Activated T-helper 1 cell treated with anti-CD3 and anti-CD28 coated beads, Interleukin-12 subunit alpha, Interleukin-12 subunit beta, Interleukin-2, Interleukin-4 antibody, amounts not matched to agents 30 ng/mL and 10 ng/mL and 1 ng/mL, durations not matched to agents 14 hours and 24 hours and 36 hours (primary cell): Measurements from ENCODE around the gene CRY2. TPM values are rescaled to one million over a fixed set of nuclear protein-coding genes. Genes with fewer than 3 reads are reported as not detected.

ENCODE experiments used
- DNase-seq: peaks from one replicate; pipeline ENCODE4 v3.0.0; 2021; ENCODE audit warnings: low spot score
- H3K27ac Mint-ChIP-seq: one replicate; pipeline ENCODE4 v1.8.0; 2021; ENCODE audit warnings: mild to moderate bottlenecking, mixed read lengths
- H3K27me3 Mint-ChIP-seq: one replicate; pipeline ENCODE4 v1.8.0; 2022; ENCODE audit warnings: mild to moderate bottlenecking, moderate library complexity, mixed read lengths; ENCODE audit not compliant: insufficient read depth
- H3K36me3 Mint-ChIP-seq: one replicate; pipeline ENCODE4 v1.8.0; 2021; ENCODE audit warnings: low read depth, mixed read lengths
- H3K4me1 Mint-ChIP-seq: one replicate; pipeline ENCODE4 v1.8.0; 2021; ENCODE audit warnings: low read depth, mixed read lengths
- H3K4me3 Mint-ChIP-seq: one replicate; pipeline ENCODE4 v1.8.0; 2021; ENCODE audit warnings: mild to moderate bottlenecking, moderate library complexity, mixed read lengths
- H3K9me3 Mint-ChIP-seq: one replicate; pipeline ENCODE4 v1.8.0; 2021; ENCODE audit warnings: mixed read lengths
- intact Hi-C: fragments of 100-400 bp; cut with micrococcal nuclease; formaldehyde crosslinking; loops from one replicate; pipeline ENCODE4 v1.15.1; 2024
- total RNA-seq: library from RNA; stranded (reverse); gene quantifications from 2 replicates; pipeline ENCODE4 v1.2.3, GENCODE V29; 2022

The CRY2 gene
- 19.4 and 23.7 TPM in 2 replicates for total RNA-seq

DNA sequence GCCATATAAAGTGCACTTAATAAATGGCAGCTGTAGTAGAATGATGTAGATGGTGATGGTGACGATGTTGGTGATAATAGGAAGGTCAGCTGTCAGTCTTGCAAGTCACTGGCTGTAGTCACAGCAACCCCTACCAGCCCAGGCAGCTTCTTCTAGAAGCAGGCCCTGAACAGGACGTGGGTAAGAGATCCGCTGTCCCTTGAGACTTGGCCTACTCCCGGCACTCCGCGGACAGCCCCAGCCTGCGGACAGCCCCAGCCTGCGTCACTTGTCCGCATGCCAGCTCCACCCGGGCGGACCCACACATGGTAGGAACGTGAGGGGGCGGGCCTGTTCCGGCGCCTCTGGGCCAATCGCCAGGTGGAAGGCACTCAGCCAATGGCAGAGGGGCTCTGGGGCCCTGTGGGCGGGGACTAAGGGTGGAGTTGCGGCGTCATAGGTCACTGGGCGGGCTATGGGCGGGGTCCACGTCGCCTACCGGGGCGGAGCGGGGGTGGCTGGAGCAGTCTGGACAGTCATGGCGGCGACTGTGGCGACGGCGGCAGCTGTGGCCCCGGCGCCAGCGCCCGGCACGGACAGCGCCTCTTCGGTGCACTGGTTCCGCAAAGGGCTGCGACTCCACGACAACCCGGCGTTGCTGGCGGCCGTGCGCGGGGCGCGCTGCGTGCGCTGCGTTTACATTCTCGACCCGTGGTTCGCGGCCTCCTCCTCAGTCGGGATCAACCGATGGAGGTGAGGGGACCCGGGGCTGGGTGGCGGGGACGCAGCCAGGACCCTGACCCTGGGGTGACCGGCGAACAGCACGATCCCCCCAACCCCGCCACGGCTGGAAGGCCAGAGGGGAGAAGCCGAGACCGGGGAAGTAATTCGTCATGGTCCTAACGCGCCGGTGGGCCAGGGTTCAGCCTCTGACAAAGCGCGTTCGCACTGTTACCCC is at the start of gene CRY2:
Gene CRY2, plus strand, starts transcription at position 502 of the 937 bp plus-strand sequence. Its CDS starts 16 bp downstream, at position 518.
- peak within 1 kb of the TSS; percentile 86 for H3K4me3 Mint-ChIP-seq
- DNase-seq = peak; percentile 97
- no peaks in the 10 kb centered on the region for H3K9me3 Mint-ChIP-seq
- intact Hi-C loops = loop anchor here (1.0 to 5.0 kb wide), 10 partner anchors 13 to 1420 kb away; partner anchors contain the start of genes ATG13, CD82, DGKZ and HARBI1
- peaks cover 2% of the 10 kb centered on the region for H3K36me3 Mint-ChIP-seq
- peak within 1 kb of the TSS; percentile 94 for H3K27ac Mint-ChIP-seq
- H3K4me1 Mint-ChIP-seq = peaks cover 44% of the 10 kb centered on the region
- peaks cover 9% of the 10 kb centered on the region for H3K27me3 Mint-ChIP-seq

DNA sequence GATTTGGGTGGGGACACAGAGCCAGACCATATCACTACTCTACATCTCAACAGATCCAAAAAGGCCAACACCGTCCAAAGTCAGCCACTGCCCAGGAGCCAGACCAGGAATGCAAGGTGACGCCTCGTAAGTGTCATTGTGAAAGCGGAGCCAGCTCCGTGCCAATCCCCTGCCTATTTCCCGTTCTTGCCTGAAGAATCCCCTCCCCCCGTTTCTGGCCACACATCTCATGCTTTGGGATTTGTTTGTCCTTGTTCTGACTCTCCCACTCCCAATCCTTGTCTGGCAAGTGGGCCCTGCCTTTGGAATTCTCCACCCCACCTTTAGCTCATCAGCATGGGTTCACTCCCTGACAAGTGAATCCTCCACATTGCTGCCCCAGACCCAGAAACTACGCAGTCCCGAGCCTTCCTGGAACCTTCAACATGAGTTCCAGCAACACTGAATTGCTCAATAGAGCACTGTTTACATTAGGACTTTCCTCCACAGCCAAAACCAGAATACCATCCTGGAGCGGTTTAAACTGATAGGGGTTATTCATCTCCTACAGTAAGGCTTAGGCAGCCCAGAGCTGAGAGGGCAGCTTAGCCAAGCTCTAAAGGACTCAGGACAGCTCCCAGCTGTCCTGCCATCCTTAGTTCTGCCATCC is 48.4 kb upstream of the CRY2 start:
- Mint-ChIP-seq H3K27me3 (peaks cover 2% of the 10 kb centered on the region), H3K4me1 (no peaks in the 10 kb centered on the region), H3K9me3 (no peaks in the 10 kb centered on the region), H3K36me3 (no peaks in the 10 kb centered on the region), H3K27ac (no peak overlapping the region), H3K4me3 (no peak overlapping the region)
- DNase-seq = no peak
- intact Hi-C loops = no loop called here

GRCh38 chr11:45799562-45799961 is 47.7 kb upstream of the CRY2 start:
- Mint-ChIP-seq H3K9me3 (no peaks in the 10 kb centered on the region), H3K4me3 (no peak overlapping the region), H3K27me3 (peaks cover 1% of the 10 kb centered on the region), H3K4me1 (no peaks in the 10 kb centered on the region), H3K27ac (no peak overlapping the region), H3K36me3 (no peaks in the 10 kb centered on the region)
- no peak for DNase-seq
- intact Hi-C loops = no loop called here

DNA sequence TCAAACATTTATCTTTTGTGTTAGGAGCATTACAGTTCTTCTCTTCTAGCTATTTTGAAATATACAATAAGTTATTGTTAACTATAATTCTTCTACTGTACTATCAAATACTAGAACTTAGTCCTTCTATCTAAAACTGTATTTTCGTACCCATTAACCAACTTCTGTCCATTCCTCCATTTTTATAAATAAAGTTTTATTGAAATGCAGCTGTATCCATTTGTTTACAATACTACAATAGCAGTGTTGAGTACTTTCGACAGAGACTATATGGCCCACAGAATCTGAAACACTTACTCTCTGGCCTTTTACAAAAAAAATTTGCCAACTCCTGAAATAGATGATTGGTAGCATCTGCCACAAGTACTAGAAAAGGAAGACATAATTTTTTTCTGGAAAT is 47.0 kb upstream of the CRY2 start:
- no peak for DNase-seq
- no peaks in the 10 kb centered on the region for H3K4me1 Mint-ChIP-seq
- no peaks in the 10 kb centered on the region for H3K9me3 Mint-ChIP-seq
- peaks cover 1% of the 10 kb centered on the region for H3K27me3 Mint-ChIP-seq
- H3K36me3 Mint-ChIP-seq = no peaks in the 10 kb centered on the region
- intact Hi-C loops = loop anchor here (10.0 kb wide), 1 partner anchor 325 kb away; the partner anchor contains the start of gene PHF21A
- H3K27ac Mint-ChIP-seq = no peak overlapping the region
- no peak overlapping the region for H3K4me3 Mint-ChIP-seq

DNA sequence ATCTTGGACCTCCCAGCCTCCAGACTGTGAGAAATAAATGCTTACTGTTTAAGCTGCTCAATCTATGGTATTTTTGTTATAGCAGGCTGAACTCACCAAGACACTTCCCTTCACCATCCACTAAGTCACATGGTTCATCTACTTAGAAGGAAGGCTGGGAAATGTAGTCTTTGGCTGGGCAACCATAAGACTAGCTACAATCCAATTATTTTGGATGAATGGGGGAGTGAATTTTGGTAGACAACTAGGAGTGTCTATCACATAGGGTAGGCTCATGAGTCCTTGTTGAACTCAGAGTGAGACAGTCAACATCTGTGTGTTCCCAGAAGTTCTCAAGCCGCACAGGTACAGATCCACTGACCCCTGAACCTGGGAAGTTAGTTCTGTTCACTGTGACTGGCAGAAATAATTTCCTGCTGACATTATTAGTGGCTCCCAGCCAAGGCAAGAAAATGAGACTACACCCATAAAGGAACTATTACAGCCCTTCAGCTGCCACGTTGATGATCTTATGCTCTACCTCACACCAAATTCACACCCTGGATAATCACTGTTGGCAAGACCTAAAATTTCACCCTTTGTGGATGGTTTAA is 45.5 kb upstream of the CRY2 start:
- DNase-seq = no peak
- peaks cover 3% of the 10 kb centered on the region for H3K36me3 Mint-ChIP-seq
- no peak overlapping the region for H3K4me3 Mint-ChIP-seq
- intact Hi-C loops = loop anchor here (10.0 kb wide), 1 partner anchor 323 kb away; the partner anchor contains the start of gene PHF21A
- H3K27ac Mint-ChIP-seq = no peak overlapping the region
- H3K27me3 Mint-ChIP-seq = no peaks in the 10 kb centered on the region
- H3K4me1 Mint-ChIP-seq = peaks cover 10% of the 10 kb centered on the region
- H3K9me3 Mint-ChIP-seq = no peaks in the 10 kb centered on the region

DNA sequence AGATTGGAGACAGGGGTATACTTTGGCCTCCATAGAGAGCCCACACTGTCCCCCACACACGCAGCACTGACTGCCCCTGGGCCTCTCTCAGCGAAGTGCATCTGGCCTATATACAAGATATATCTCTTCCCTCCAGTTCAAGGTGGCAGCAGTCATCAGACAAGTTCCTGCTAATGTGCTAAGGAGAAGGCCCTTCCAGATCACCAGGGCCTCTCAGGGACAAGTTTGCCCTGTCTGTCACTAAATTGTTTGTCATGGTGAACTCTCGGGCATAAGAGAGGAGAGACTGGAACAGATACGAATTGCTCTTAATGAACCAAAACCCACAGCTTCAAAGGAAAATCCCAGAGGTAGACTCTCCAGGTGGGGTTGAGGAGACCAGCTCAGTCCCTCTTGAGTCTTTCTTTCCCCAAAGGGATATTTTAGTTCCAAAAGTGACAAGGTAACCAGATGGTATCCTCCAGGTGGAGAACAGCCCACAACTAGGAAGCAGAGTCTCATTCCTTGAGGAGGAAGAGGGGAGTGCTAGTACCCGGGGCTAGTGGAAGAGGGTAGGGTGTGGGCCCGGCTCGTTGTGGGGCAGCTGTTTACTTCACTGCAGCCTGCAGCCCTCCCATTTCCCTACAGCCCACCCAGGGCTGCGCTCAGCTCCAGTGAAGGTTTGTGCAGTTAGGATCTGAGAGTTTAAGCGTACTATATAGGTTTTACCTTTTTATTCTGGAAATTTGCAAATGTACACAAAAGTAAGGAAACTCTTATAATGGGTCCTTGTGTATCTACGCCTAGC is 44.6 kb upstream of the CRY2 start:
- peaks cover 19% of the 10 kb centered on the region for H3K4me1 Mint-ChIP-seq
- intact Hi-C loops = loop anchor here (10.0 kb wide), 1 partner anchor 322 kb away; the partner anchor contains the start of gene PHF21A
- no peak overlapping the region for H3K27ac Mint-ChIP-seq

GRCh38 chr11:45803971-45804760 is 43.1 kb upstream of the CRY2 start:
- intact Hi-C loops = loop anchor here (10.0 kb wide), 1 partner anchor 321 kb away; the partner anchor contains the start of gene PHF21A
- H3K4me1 Mint-ChIP-seq = peaks cover 32% of the 10 kb centered on the region
- peak; percentile 54 for DNase-seq
- H3K27ac Mint-ChIP-seq = peak overlapping the region; percentile 84
- peaks cover 9% of the 10 kb centered on the region for H3K36me3 Mint-ChIP-seq
- H3K9me3 Mint-ChIP-seq = no peaks in the 10 kb centered on the region
- H3K4me3 Mint-ChIP-seq = peak overlapping the region; percentile 97
- H3K27me3 Mint-ChIP-seq = no peaks in the 10 kb centered on the region

More for the DNA sequence above, 44.6 kb upstream of the CRY2 start:
- H3K36me3 Mint-ChIP-seq = peaks cover 3% of the 10 kb centered on the region
- H3K9me3 Mint-ChIP-seq = no peaks in the 10 kb centered on the region
- H3K4me3 Mint-ChIP-seq = peak overlapping the region; percentile 46
- DNase-seq = no peak
- H3K27me3 Mint-ChIP-seq = no peaks in the 10 kb centered on the region

GRCh38 chr11:45804761-45805304 is 42.4 kb upstream of the CRY2 start, which contains the start of gene SLC35C1:
Gene SLC35C1, plus strand, starts transcription at chr11:45805149. Its CDS starts 653 bp downstream, at chr11:45805802.
- intact Hi-C loops = loop anchor here (1.0 to 10.0 kb wide), 7 partner anchors 34 to 320 kb away; partner anchors contain the start of genes CRY2, MAPK8IP1 and PHF21A
- H3K27me3 Mint-ChIP-seq = no peaks in the 10 kb centered on the region
- peak; percentile 96 for DNase-seq
- H3K4me3 Mint-ChIP-seq = peak within 1 kb of the TSS; percentile 97
- H3K9me3 Mint-ChIP-seq = no peaks in the 10 kb centered on the region
- H3K4me1 Mint-ChIP-seq = peaks cover 38% of the 10 kb centered on the region
- peaks cover 12% of the 10 kb centered on the region for H3K36me3 Mint-ChIP-seq
- peak within 1 kb of the TSS; percentile 92 for H3K27ac Mint-ChIP-seq

- Mint-ChIP-seq H3K27ac (peak overlapping the region; percentile 92), H3K36me3 (peaks cover 12% of the 10 kb centered on the region), H3K27me3 (no peaks in the 10 kb centered on the region), H3K4me3 (peak overlapping the region; percentile 97), H3K4me1 (peaks cover 43% of the 10 kb centered on the region), H3K9me3 (no peaks in the 10 kb centered on the region)
- intact Hi-C loops = loop anchor here (1.0 to 10.0 kb wide), 7 partner anchors 34 to 319 kb away; partner anchors contain the start of genes CRY2, MAPK8IP1 and PHF21A
- DNase-seq = no peak
Measured at GRCh38 chr11:45805305-45806071, 41.8 kb upstream of the CRY2 start.

- peaks cover 43% of the 10 kb centered on the region for H3K4me1 Mint-ChIP-seq
- H3K9me3 Mint-ChIP-seq = no peaks in the 10 kb centered on the region
- H3K27me3 Mint-ChIP-seq = no peaks in the 10 kb centered on the region
- intact Hi-C loops = loop anchor here (10.0 kb wide), 1 partner anchor 318 kb away; the partner anchor contains the start of gene PHF21A
- H3K36me3 Mint-ChIP-seq = peaks cover 12% of the 10 kb centered on the region
- H3K27ac Mint-ChIP-seq = peak overlapping the region; percentile 83
- H3K4me3 Mint-ChIP-seq = peak overlapping the region; percentile 97
- no peak for DNase-seq
Measured at GRCh38 chr11:45806072-45806933, 41.0 kb upstream of the CRY2 start.
